Measurements from ENCODE around the gene CGN. TPM values are rescaled to one million over a fixed set of nuclear protein-coding genes. Genes with fewer than 3 reads are reported as not detected.
A peak's percentile ranks its signal among the peaks of the same experiment; 100 is the strongest.

Gene CGN
- total and polyA plus RNA-seq, 2 of the 13 experiments (the other 11 are each of a cell fraction or from before 2014, with no cell fraction given), result 0.75 to 0.81 TPM

- no TSS peak for BruUV-seq (replicated peaks)
- 17% methylated on average over 6 of the region's 7 CpGs for WGBS (ENCODE audit: low lambda C conversion rate)
- ChIA-PET CTCF (ENCODE audit: low intra/inter-chr PET ratio, low total read pairs) (no interaction called here), POLR2A (interaction anchor here (0.7 to 3.2 kb wide), 32 partner anchors 10 to 1652 kb away, joined by 3 to 41 read pairs (median 5); partner anchors contain the start of genes C2CD4D, CGN, MRPL9 and PI4KB)
- no peaks in the 10 kb centered on the region for H3K9me3 ChIP-seq (ENCODE audit: low read length)
- H3K9ac ChIP-seq (ENCODE audit: insufficient read depth, low read depth, low read length), result peak overlapping the region; percentile 48; the same call in 1 of the 2 replicates
- H4K20me1 ChIP-seq (ENCODE audit: insufficient read depth, low read length), result no peaks in the 10 kb centered on the region
- peak overlapping the region; percentile 70 to 82 (median 73); a peak in 5 of 6 replicates for H3K4me3 ChIP-seq (replicated peaks in 1 of 3; ENCODE audit: insufficient read depth in 1 of 3, low read depth in 2 of 3, low read length in 3 of 3)
- in situ Hi-C loops (cut with HindIII; ENCODE audit: extremely low pct_ligation_motif_present, low pct_unique_long_range_greater_than_20kb) (loop anchor here (25.0 kb wide), 1 partner anchor 198 kb away; no protein-coding TSS in a partner anchor), intact Hi-C loops (cut with micrococcal nuclease; ENCODE audit: unreplicated experiment) (loop anchor here (10.0 kb wide), 1 partner anchor 295 kb away; the partner anchor contains the start of genes C2CD4D and RORC)
- H3K27me3 ChIP-seq (ENCODE audit: control insufficient read depth in 1 of 2, insufficient read depth in 2 of 2, low read length in 2 of 2), result no peaks in the 10 kb centered on the region; a peak in 1 of 5 replicates
- FAIRE-seq (peak; percentile 43), ATAC-seq (peak; percentile 60), DNase-seq (ENCODE audit: low spot score) (peak; percentile 83)
- H2AFZ ChIP-seq (ENCODE audit: low read length), result peak overlapping the region; percentile 50
- H3K27ac ChIP-seq (ENCODE audit: extremely low read length, insufficient read depth, low read length), result peak overlapping the region; percentile 70
- H3K4me1 ChIP-seq (ENCODE audit: insufficient read depth, low read length), result peaks cover 37% of the 10 kb centered on the region
- H3K79me2 ChIP-seq (ENCODE audit: insufficient read depth, low read length), result peaks cover 13% of the 10 kb centered on the region
- H3K36me3 ChIP-seq (replicated peaks in 1 of 2; ENCODE audit: control insufficient read depth in 1 of 2, insufficient read depth in 2 of 2, low read length in 2 of 2), result no peaks in the 10 kb centered on the region
- peak overlapping the region; percentile 97 for H3K4me2 ChIP-seq (ENCODE audit: low read depth, low read length)
- TF ChIP-seq ZFY (CRISPR knock-in tag; IDR thresholded peaks at IDR 0.05) (peak; percentile 10; the same call in 1 of the 2 replicates), PITX1 (CRISPR knock-in tag; IDR thresholded peaks at IDR 0.05) (no peak), ZFX (CRISPR knock-in tag; IDR thresholded peaks at IDR 0.05; ENCODE audit: low read depth) (peak; percentile 72), IRX3 (CRISPR knock-in tag; IDR thresholded peaks at IDR 0.05; ENCODE audit: borderline replicate concordance, low read depth) (no peak), FIP1L1 (IDR thresholded peaks at IDR 0.05; ENCODE audit: borderline replicate concordance, insufficient read depth, low read depth, low read length) (no peak), RARG (CRISPR knock-in tag; IDR thresholded peaks at IDR 0.05; ENCODE audit: low read depth) (0 out of 2 replicates have a peak, but pooled peaks have one; percentile 49), ZNF451 (CRISPR knock-in tag; IDR thresholded peaks at IDR 0.05) (0 out of 2 replicates have a peak, but pooled peaks have one; percentile 28), FOXK1 (CRISPR knock-in tag; IDR thresholded peaks at IDR 0.05; ENCODE audit: borderline replicate concordance, low read depth) (no peak), ZNF207 (IDR thresholded peaks at IDR 0.05; ENCODE audit: borderline replicate concordance) (no peak), ZZZ3 (CRISPR knock-in tag; IDR thresholded peaks at IDR 0.05; ENCODE audit: borderline replicate concordance) (peak; percentile 31; the same call in 1 of the 2 replicates), MED13 (CRISPR knock-in tag; IDR thresholded peaks at IDR 0.05) (no peak), KDM1A (CRISPR knock-in tag; IDR thresholded peaks at IDR 0.05) (no peak), ZNF564 (CRISPR knock-in tag; IDR thresholded peaks at IDR 0.05) (no peak), CCDC6 (CRISPR knock-in tag; IDR thresholded peaks at IDR 0.05) (0 out of 2 replicates have a peak, but pooled peaks have one; percentile 0), KLF11 (CRISPR knock-in tag; IDR thresholded peaks at IDR 0.05) (no peak)
- TF ChIP-seq, protein P1, sequence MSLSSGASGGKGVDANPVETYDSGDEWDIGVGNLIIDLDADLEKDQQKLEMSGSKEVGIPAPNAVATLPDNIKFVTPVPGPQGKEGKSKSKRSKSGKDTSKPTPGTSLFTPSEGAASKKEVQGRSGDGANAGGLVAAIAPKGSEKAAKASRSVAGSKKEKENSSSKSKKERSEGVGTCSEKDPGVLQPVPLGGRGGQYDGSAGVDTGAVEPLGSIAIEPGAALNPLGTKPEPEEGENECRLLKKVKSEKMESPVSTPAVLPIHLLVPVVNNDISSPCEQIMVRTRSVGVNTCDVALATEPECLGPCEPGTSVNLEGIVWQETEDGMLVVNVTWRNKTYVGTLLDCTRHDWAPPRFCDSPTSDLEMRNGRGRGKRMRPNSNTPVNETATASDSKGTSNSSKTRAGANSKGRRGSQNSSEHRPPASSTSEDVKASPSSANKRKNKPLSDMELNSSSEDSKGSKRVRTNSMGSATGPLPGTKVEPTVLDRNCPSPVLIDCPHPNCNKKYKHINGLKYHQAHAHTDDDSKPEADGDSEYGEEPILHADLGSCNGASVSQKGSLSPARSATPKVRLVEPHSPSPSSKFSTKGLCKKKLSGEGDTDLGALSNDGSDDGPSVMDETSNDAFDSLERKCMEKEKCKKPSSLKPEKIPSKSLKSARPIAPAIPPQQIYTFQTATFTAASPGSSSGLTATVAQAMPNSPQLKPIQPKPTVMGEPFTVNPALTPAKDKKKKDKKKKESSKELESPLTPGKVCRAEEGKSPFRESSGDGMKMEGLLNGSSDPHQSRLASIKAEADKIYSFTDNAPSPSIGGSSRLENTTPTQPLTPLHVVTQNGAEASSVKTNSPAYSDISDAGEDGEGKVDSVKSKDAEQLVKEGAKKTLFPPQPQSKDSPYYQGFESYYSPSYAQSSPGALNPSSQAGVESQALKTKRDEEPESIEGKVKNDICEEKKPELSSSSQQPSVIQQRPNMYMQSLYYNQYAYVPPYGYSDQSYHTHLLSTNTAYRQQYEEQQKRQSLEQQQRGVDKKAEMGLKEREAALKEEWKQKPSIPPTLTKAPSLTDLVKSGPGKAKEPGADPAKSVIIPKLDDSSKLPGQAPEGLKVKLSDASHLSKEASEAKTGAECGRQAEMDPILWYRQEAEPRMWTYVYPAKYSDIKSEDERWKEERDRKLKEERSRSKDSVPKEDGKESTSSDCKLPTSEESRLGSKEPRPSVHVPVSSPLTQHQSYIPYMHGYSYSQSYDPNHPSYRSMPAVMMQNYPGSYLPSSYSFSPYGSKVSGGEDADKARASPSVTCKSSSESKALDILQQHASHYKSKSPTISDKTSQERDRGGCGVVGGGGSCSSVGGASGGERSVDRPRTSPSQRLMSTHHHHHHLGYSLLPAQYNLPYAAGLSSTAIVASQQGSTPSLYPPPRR (CRISPR knock-in tag; IDR thresholded peaks at IDR 0.05; ENCODE audit: borderline replicate concordance), result peak; percentile 42; the same call in 1 of the 2 replicates
- TF ChIP-seq, protein P2, sequence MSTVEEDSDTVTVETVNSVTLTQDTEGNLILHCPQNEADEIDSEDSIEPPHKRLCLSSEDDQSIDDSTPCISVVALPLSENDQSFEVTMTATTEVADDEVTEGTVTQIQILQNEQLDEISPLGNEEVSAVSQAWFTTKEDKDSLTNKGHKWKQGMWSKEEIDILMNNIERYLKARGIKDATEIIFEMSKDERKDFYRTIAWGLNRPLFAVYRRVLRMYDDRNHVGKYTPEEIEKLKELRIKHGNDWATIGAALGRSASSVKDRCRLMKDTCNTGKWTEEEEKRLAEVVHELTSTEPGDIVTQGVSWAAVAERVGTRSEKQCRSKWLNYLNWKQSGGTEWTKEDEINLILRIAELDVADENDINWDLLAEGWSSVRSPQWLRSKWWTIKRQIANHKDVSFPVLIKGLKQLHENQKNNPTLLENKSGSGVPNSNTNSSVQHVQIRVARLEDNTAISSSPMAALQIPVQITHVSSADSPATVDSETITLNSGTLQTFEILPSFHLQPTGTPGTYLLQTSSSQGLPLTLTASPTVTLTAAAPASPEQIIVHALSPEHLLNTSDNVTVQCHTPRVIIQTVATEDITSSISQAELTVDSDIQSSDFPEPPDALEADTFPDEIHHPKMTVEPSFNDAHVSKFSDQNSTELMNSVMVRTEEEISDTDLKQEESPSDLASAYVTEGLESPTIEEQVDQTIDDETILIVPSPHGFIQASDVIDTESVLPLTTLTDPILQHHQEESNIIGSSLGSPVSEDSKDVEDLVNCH (CRISPR knock-in tag; IDR thresholded peaks at IDR 0.05), result 0 out of 2 replicates have a peak, but pooled peaks have one; percentile 37
Observed at GRCh38 chr1:151539321-151540020, 28.3 kb downstream of the CGN start.
